Hepatocyte (in vitro differentiated cells): ENCODE data around the gene INO80. TPM values are rescaled to one million over a fixed set of nuclear protein-coding genes. Genes with fewer than 3 reads are reported as not detected.
A peak's percentile ranks its signal among the peaks of the same experiment; 100 is the strongest.

Experiments
- DNase-seq: peaks from one replicate; pipeline ENCODE4 v3.0.0-alpha.2; 2016; ENCODE audit warnings: low spot score
- H2AFZ ChIP-seq: fragments of 200-600 bp; sonication (generic); 2 replicates; pipeline ENCODE4 v1.6.0; 2016; ENCODE audit warnings: antibody characterized with exemption, mild to moderate bottlenecking
- H3K27ac ChIP-seq: fragments of 200-600 bp; sonication (generic); 2 replicates; pipeline ENCODE4 v1.5.1; 2016; ENCODE audit warnings: mild to moderate bottlenecking
- H3K27me3 ChIP-seq: fragments of 200-600 bp; sonication (generic); 2 replicates; pipeline ENCODE4 v1.6.1; 2016
- H3K36me3 ChIP-seq: fragments of 200-600 bp; sonication (generic); replicated peaks from 2 replicates; pipeline ENCODE4 v1.5.1; 2016; ENCODE audit warnings: low read depth; ENCODE audit not compliant: insufficient read depth
- H3K4me1 ChIP-seq: fragments of 200-600 bp; sonication (generic); 2 replicates; pipeline ENCODE4 v1.5.1; 2016; ENCODE audit warnings: mild to moderate bottlenecking, moderate library complexity; ENCODE audit not compliant: insufficient read depth
- H3K4me2 ChIP-seq: fragments of 200-600 bp; sonication (generic); 2 replicates; pipeline ENCODE4 v1.6.0; 2016
- H3K4me3 ChIP-seq: fragments of 200-600 bp; sonication (generic); 2 replicates; pipeline ENCODE4 v1.5.1; 2016; ENCODE audit warnings: mild to moderate bottlenecking
- H3K79me2 ChIP-seq: fragments of 200-600 bp; sonication (generic); 2 replicates; pipeline ENCODE4 v1.6.0; 2017; ENCODE audit warnings: mild to moderate bottlenecking
- H3K9me2 ChIP-seq: fragments of 200-600 bp; sonication (generic); replicated peaks from 2 replicates; pipeline ENCODE4 v1.6.0; 2017; ENCODE audit warnings: mild to moderate bottlenecking; ENCODE audit not compliant: insufficient read depth
- H3K9me3 ChIP-seq: fragments of 200-600 bp; sonication (generic); 2 replicates; pipeline ENCODE4 v1.5.1; 2016; ENCODE audit warnings: low read depth, mild to moderate bottlenecking
- H4K20me1 ChIP-seq: fragments of 200-600 bp; sonication (generic); 2 replicates; pipeline ENCODE4 v1.6.0; 2016; ENCODE audit warnings: mild to moderate bottlenecking; ENCODE audit not compliant: insufficient read depth, poor library complexity, severe bottlenecking
- CTCF ChIP-seq: fragments of 200-600 bp; sonication (generic); IDR thresholded peaks from 2 replicates; pipeline ENCODE4 v1.5.1; 2016; ENCODE audit warnings: antibody characterized with exemption, mild to moderate bottlenecking; ENCODE audit not compliant: poor library complexity
- EZH2 ChIP-seq: fragments of 200-600 bp; sonication (generic); IDR thresholded peaks from 2 replicates; pipeline ENCODE4 v1.6.1; 2016; ENCODE audit warnings: antibody characterized with exemption, mild to moderate bottlenecking, borderline replicate concordance
- EZH2phosphoT487 ChIP-seq: fragments of 200-600 bp; sonication (generic); IDR thresholded peaks from one replicate; pipeline ENCODE4 v1.6.1; 2018; ENCODE audit warnings: antibody characterized with exemption, mild to moderate bottlenecking, low read depth, moderate library complexity; ENCODE audit not compliant: unreplicated experiment, severe bottlenecking
- WGBS: methylation state at CpG from one replicate; pipeline ENCODE4 v1.1.6; 2016; ENCODE audit warnings: low lambda C conversion rate; ENCODE audit errors: missing lambda C conversion rate; 5-methylcytosine and 5-hydroxymethylcytosine counted together
- polyA plus RNA-seq: library from polyadenylated mRNA; unstranded; fragments of >200 nt; fragmentation: Nextera tagmentation; extraction: Ambion mirVana; gene quantifications from 2 replicates; pipeline ENCODE4 v1.2.1, GENCODE V29; 2016
- total RNA-seq: library from RNA; depleted of rRNA; stranded (reverse); fragments of >200 nt; gene quantifications from 2 replicates; pipeline ENCODE4 v1.2.3, GENCODE V29; 2014

The INO80 gene
- total and polyA plus RNA-seq, 2 experiments from 2014 or later = 4.5 to 15.5 TPM

- H3K36me3 ChIP-seq = no peaks in the 10 kb centered on the region
- no peak overlapping the region for H3K4me3 ChIP-seq
- peaks cover 3% of the 10 kb centered on the region for H3K27me3 ChIP-seq
- peaks cover 32% of the 10 kb centered on the region for H3K4me1 ChIP-seq
- DNase-seq = no peak
- H2AFZ ChIP-seq = no peak overlapping the region
- no peaks in the 10 kb centered on the region for H3K9me3 ChIP-seq
- TF ChIP-seq EZH2phosphoT487 (no peak), EZH2 (no peak), CTCF (no peak)
- no peak overlapping the region for H3K4me2 ChIP-seq
- no peak overlapping the region for H3K27ac ChIP-seq
- 96% methylated on average over 31 of the region's 31 CpGs for WGBS
- no peaks in the 10 kb centered on the region for H4K20me1 ChIP-seq
- H3K79me2 ChIP-seq = no peaks in the 10 kb centered on the region
- no peaks in the 10 kb centered on the region for H3K9me2 ChIP-seq
Observed at GRCh38 chr15:40936234-40936708, 179.8 kb downstream of the INO80 start.

GRCh38 chr15:40934457-40934856, 181.6 kb downstream of the INO80 start:
- Histone ChIP-seq H3K27ac (no peak overlapping the region), H3K4me1 (peaks cover 42% of the 10 kb centered on the region), H2AFZ (no peak overlapping the region), H3K4me3 (no peak overlapping the region), H4K20me1 (no peaks in the 10 kb centered on the region), H3K79me2 (no peaks in the 10 kb centered on the region), H3K9me3 (no peaks in the 10 kb centered on the region), H3K36me3 (no peaks in the 10 kb centered on the region), H3K27me3 (peaks cover 6% of the 10 kb centered on the region), H3K9me2 (no peaks in the 10 kb centered on the region), H3K4me2 (no peak overlapping the region)
- TF ChIP-seq EZH2phosphoT487 (no peak), EZH2 (no peak), CTCF (no peak)
- DNase-seq = no peak
- WGBS = 91% methylated on average over 6 of the region's 6 CpGs

- no peak overlapping the region for H3K4me3 ChIP-seq
- H3K9me3 ChIP-seq = no peaks in the 10 kb centered on the region
- no peaks in the 10 kb centered on the region for H3K9me2 ChIP-seq
- H4K20me1 ChIP-seq = no peaks in the 10 kb centered on the region
- peak overlapping the region; percentile 85 for H3K27ac ChIP-seq
- no peak overlapping the region for H2AFZ ChIP-seq
- 45% methylated on average over 3 of the region's 3 CpGs for WGBS
- DNase-seq = no peak
- H3K27me3 ChIP-seq = peaks cover 11% of the 10 kb centered on the region
- TF ChIP-seq EZH2 = no peak
- no peaks in the 10 kb centered on the region for H3K79me2 ChIP-seq
- H3K4me2 ChIP-seq = peak overlapping the region; percentile 99
- H3K36me3 ChIP-seq = no peaks in the 10 kb centered on the region
- H3K4me1 ChIP-seq = peaks cover 48% of the 10 kb centered on the region
Observed at GRCh38 chr15:40933517-40933902, 182.6 kb downstream of the INO80 start.

GRCh38 chr15:40932649-40933516, 183.2 kb downstream of the INO80 start:
- peak overlapping the region; percentile 99 for H3K4me2 ChIP-seq
- no peak overlapping the region for H2AFZ ChIP-seq
- H3K9me2 ChIP-seq = no peaks in the 10 kb centered on the region
- no peaks in the 10 kb centered on the region for H3K9me3 ChIP-seq
- H3K27ac ChIP-seq = peak overlapping the region; percentile 85
- no peak overlapping the region for H3K4me3 ChIP-seq
- TF ChIP-seq EZH2 (no peak), EZH2phosphoT487 (no peak), CTCF (no peak)
- H3K36me3 ChIP-seq = no peaks in the 10 kb centered on the region
- no peaks in the 10 kb centered on the region for H4K20me1 ChIP-seq
- WGBS = 55% methylated on average over 11 of the region's 11 CpGs
- H3K4me1 ChIP-seq = peaks cover 54% of the 10 kb centered on the region
- no peaks in the 10 kb centered on the region for H3K79me2 ChIP-seq
- DNase-seq = no peak
- peaks cover 17% of the 10 kb centered on the region for H3K27me3 ChIP-seq
